HG03565 (cell line): Measurements from ENCODE around the gene SAT1.
"Not testable (repeated sequence)": the region's sequence is repeated elsewhere in the genome, so short reads cannot be mapped to it uniquely, and the experiment has no call there.

ENCODE experiments used
- ATAC-seq: cut with Tn5 transposase; IDR thresholded peaks from one replicate; pipeline ENCODE4 v1.9.1; 2021; ENCODE audit warnings: mild to moderate bottlenecking, moderate library complexity; ENCODE audit not compliant: unreplicated experiment

SAT1 gene

GRCh38 chrX:23782863-23783588, at the start of gene SAT1:
Gene SAT1 (plus strand): TSS chrX:23783173. CDS start chrX:23783352, 179 bp downstream.
- ATAC-seq = peak; percentile 79

- no peak for ATAC-seq
Observed at GRCh38 chrX:23736030-23736429, 46.9 kb upstream of the SAT1 start.

- no peak for ATAC-seq
Observed at GRCh38 chrX:23737413-23737812, 45.6 kb upstream of the SAT1 start.

GRCh38 chrX:23742174-23742696, 40.7 kb upstream of the SAT1 start:
- ATAC-seq = no peak

GRCh38 chrX:23742697-23743622, 40.0 kb upstream of the SAT1 start, which contains the start of gene ACOT9:
Gene ACOT9 (minus strand): TSS chrX:23743276. CDS start chrX:23743144, 132 bp downstream.
- ATAC-seq = peak; percentile 92

GRCh38 chrX:23743623-23743971, 39.4 kb upstream of the SAT1 start:
- ATAC-seq = not testable (repeated sequence)

DNA sequence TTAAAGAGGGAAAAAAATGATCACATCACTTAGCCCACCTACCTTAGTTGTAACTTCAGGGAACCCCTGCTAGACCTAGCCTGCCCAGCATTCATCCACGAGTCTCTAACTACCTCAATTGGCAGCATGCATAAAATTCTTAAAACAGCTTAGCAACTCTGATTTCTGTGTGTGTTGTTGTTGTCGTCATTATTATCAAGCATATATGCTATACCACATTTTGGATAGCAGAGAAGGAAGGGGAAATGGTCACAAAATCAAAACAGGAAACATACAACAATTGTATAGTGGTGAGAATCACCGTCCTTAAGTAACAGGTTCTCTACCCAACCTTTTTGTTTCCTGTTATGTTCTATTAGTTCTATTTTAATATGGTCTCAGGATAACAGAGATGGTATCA, 37.2 kb upstream of the SAT1 start:
- ATAC-seq = no peak

GRCh38 chrX:23749129-23749528, 33.8 kb upstream of the SAT1 start:
- no peak for ATAC-seq

GRCh38 chrX:23749576-23749975, 33.4 kb upstream of the SAT1 start:
- no peak for ATAC-seq

DNA sequence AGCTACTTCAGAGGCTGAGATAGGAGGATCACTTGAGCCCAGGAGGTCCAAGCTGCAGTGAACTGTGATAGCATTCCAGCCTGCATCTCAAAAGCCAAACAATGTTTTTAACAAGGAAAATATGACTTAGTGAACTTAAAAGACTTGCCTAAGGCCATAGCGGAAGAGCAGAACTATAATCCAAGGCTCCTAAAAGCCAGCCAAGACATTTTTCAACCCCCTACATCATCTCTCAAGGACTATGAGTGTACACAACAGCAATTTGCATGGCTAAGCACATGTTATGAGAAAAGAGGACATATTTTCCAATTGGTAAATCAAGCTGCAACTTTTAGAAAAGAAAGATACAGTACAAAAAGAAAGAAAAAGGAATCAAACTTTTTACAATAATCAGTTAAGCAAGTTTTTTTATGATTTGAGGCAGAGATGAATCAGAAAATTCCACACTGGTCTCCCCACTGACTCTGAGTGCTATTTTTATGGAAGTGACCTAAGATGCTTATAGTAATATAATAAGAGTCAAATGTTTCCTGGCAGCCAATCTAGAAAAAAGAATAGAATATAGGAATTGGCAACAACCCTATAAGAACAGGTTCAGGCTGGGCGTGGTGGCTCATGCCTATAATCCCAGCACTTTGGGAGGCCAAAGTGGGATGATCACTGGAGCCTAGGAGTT, 30.1 kb upstream of the SAT1 start:
- ATAC-seq = no peak

GRCh38 chrX:23754664-23755063, 28.3 kb upstream of the SAT1 start:
- no peak for ATAC-seq

DNA sequence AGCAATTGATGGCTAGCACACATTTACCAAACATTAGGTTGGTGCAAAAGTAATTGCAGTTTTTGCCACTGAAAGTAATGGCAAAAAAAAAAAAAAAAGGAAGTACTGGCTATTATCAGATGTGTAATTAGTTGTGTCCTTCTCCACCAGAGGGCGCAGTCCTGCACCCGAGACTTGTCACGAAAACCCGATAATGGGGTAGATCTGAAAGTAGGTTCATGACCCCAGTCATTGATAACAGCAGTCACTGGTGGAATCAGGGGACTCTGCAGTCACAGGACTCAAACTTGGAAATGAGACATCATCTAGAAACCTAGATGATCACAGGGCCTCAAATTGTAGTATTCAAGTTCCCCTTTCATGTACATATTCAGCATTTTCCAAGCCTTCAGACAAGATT, 26.8 kb upstream of the SAT1 start:
- peak; percentile 56 for ATAC-seq

DNA sequence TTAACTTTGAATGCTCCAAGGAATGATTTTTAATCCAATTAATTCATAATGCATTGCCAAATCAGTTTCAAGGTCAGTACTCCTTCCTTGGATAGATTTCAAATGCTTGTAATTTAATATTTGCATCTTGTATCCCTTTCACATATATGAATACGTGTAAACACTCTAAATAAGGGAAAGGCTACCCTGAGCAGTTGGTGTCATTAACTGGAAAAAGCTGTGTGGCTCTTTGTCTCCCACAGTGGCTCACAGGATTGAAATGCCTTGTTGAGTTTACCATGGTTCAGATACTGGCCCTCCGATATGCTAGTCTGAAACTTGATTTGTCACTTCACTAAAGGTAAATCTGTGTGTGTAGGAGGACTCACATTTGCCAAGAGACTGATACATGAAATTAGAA, 23.2 kb upstream of the SAT1 start:
- ATAC-seq = no peak

GRCh38 chrX:23764188-23764984, 18.6 kb upstream of the SAT1 start:
- no peak for ATAC-seq

- ATAC-seq = no peak
Observed at GRCh38 chrX:23765449-23765848, 17.5 kb upstream of the SAT1 start.

DNA sequence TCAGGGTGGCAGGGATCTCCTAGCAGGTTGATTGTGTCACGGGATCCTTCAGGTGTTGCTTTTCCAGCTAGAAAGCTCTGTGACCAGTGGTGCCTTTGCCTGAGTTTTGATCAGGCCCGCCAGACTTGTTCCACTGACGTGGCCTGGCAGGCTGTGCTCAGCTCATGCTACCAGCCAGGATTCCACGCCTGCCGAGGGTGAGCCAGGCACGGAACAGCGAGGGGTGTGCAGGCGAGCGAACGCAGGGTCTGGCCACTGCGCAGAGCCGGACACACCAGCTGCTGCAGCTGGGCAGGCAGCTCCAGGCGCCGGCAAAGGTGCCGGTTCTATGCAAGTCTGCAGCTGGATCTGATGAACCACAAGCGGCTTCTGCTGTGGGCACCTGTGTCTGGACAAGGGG, 17.1 kb upstream of the SAT1 start:
- no peak for ATAC-seq

DNA sequence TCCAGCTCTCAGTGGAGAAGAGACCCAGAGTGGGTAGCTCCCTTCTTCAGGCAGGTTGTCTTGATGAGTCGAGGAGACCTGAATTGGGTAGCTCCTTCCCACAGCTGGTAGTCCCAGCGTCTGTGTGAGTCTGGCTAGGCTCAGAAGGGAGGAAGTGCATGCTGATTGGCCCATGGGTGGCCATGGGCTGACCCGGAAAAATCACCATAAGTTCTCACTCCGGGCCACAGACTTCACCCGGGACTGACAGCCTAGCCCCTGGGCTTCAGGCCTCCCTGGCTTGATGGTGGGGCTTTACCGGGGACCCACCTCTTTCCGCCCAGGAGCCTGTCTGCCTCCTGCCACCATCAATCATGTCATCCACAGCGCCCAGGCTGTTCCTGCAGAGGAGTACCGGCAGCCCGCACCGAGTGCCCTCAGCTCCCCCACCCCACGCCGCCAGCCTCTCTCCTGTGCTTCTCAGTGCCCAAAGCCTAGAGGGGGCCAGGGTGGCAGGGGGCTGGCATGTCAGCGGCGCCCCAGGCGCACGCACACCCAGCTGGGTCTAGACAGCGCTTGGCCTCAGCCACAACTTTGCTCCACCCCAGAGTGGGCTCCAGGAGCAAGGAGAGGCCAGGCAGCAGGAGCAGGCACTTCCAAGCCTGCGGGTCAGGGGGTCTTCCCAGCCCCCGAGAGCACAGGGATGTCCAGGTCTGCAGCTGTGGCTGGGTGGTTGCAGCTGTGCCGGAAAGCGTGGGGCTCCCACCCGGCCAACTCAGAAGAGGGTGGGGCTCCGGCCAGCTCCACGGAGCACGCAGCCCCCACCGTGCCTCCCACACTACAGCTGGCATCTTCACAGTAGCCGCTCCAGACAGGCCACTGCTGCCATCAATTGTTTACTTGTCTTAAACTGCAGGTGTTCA, 16.1 kb upstream of the SAT1 start:
- ATAC-seq = no peak

GRCh38 chrX:23770142-23770541, 12.8 kb upstream of the SAT1 start:
- no peak for ATAC-seq

DNA sequence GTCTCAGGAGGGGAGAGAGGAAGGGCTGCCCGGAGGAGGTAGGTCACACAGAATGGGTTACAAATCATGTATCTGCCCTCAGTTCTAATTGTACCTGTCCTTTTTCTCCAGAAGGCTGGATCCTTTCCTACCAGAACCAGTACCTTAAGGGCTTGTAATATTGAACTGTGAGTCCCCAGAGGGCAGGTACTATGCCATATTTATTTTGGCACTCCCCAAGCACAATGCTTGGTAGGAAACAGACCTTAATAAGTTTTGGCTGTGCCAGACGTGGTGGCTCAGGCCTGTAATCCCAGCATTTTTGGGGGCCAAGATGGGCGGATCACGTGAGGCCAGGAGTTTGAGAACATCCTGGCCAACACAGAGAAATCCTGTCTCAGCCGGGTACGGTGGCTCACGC, 11.9 kb upstream of the SAT1 start:
- not testable (repeated sequence) for ATAC-seq
